ENCODE measurements around the gene GSC2. TPM values are rescaled to one million over a fixed set of nuclear protein-coding genes. Genes with fewer than 3 reads are reported as not detected.

GSC2 gene
- total and polyA plus RNA-seq, 2 of the 4 experiments (the other 2 are of a cell fraction): not detected

- Histone ChIP-seq H3K18ac (ENCODE audit: low read depth, low read length) (no peak overlapping the region), H3K9me1 (ENCODE audit: insufficient read depth, low read length) (peaks cover 26% of the 10 kb centered on the region), H3K4me3 (ENCODE audit: insufficient read depth, low read depth, low read length) (peak overlapping the region; percentile 99), H3K9me3 (ENCODE audit: control insufficient read depth, insufficient read depth, low read length) (no peaks in the 10 kb centered on the region), H3K4ac (ENCODE audit: low read depth, low read length) (peak overlapping the region; percentile 67), H4K20me1 (ENCODE audit: insufficient read depth, low read length) (peaks cover 51% of the 10 kb centered on the region), H4K91ac (ENCODE audit: insufficient read depth, low read depth, low read length) (peak overlapping the region; percentile 6; the same call in 1 of the 2 replicates), H2AK5ac (ENCODE audit: low read depth, low read length) (peak overlapping the region; percentile 78), H3K14ac (replicated peaks; ENCODE audit: low read depth, low read length) (peak overlapping the region; percentile 94), H2BK15ac (ENCODE audit: low read depth, low read length) (no peak overlapping the region), H3K4me2 (ENCODE audit: low read depth, low read length) (peak overlapping the region; percentile 100), H2AK9ac (replicated peaks; ENCODE audit: low read depth, low read length, poor library complexity) (peak overlapping the region; percentile 97), H2AFZ (replicated peaks; ENCODE audit: low read length, poor library complexity) (peak overlapping the region; percentile 92), H4K5ac (ENCODE audit: low read depth, low read length) (no peak overlapping the region; the same call in none of the 2 replicates), H3K36me3 (ENCODE audit: control insufficient read depth, insufficient read depth, low read length) (peaks cover 5% of the 10 kb centered on the region; the same call in 1 of the 2 replicates), H3K27me3 (ENCODE audit: control insufficient read depth, insufficient read depth, low read length) (no peaks in the 10 kb centered on the region), H2BK5ac (ENCODE audit: low read depth, low read length, poor library complexity, severe bottlenecking) (peak overlapping the region; percentile 59), H3K4me1 (ENCODE audit: control insufficient read depth, insufficient read depth, low read length) (peaks cover 16% of the 10 kb centered on the region), H3K79me1 (ENCODE audit: low read depth in 1 of 2, low read length in 2 of 2) (peaks cover 19 to 50% of the 10 kb centered on the region in 2 experiments), H3K56ac (ENCODE audit: extremely low read depth, insufficient read depth, low read length) (peak overlapping the region; percentile 10; the same call in 1 of the 2 replicates), H3K9ac (ENCODE audit: low read depth, low read length) (peak overlapping the region; percentile 88), H3K23ac (ENCODE audit: low read depth, low read length) (peak overlapping the region; percentile 94), H2BK20ac (ENCODE audit: low read depth, low read length) (no peak overlapping the region), H4K8ac (ENCODE audit: low read depth in 2 of 2, low read length in 2 of 2) (peak overlapping the region; percentile 52 to 61; a peak in 2 of 4 replicates), H3K27ac (ENCODE audit: insufficient read depth, low read length) (peak overlapping the region; percentile 94), H2BK120ac (ENCODE audit: low read depth, low read length) (no peak overlapping the region)
- TF ChIP-seq SMC3 (IDR thresholded peaks at IDR 0.05; ENCODE audit: low read depth, low read length): no peak
- TF ChIP-seq USF2 (IDR thresholded peaks at IDR 0.05; ENCODE audit: low read depth, low read length): no peak
- no peak for TF ChIP-seq CTCF (conservative IDR thresholded peaks at IDR 0.05; ENCODE audit: low read depth, low read length)
- DNase-seq (peak; percentile 7), ATAC-seq (ENCODE audit: low read depth) (peak; percentile 21)
- no TSS peak for BruUV-seq (replicated peaks)
- intact Hi-C loops (cut with micrococcal nuclease) (loop anchor here (5.0 kb wide), 1 partner anchor 59 kb away; no protein-coding TSS in a partner anchor), dilution Hi-C loops (cut with HindIII; ENCODE audit: low sequenced_read_pairs, unreplicated experiment) (no loop called here), in situ Hi-C loops (cut with MboI; ENCODE audit: low sequenced_read_pairs) (no loop called here)
- CTCF ChIA-PET: no interaction called here
- POLR2A ChIA-PET (ENCODE audit: unreplicated experiment): no interaction called here
- WGBS, 2 experiments (ENCODE audit: extremely low coverage in 2 of 2, insufficient read length in 1 of 2): 0% methylated on average over 4 of the region's 47 CpGs; no CpG with 5 or more reads in 1 of the 2 experiments
These were observed 28.4 kb downstream of the GSC2 start for GRCh38 chr22:19121631-19122142.

Data from IMR-90 (cell line).